ENCODE results near the gene IFIT1B.

DNA sequence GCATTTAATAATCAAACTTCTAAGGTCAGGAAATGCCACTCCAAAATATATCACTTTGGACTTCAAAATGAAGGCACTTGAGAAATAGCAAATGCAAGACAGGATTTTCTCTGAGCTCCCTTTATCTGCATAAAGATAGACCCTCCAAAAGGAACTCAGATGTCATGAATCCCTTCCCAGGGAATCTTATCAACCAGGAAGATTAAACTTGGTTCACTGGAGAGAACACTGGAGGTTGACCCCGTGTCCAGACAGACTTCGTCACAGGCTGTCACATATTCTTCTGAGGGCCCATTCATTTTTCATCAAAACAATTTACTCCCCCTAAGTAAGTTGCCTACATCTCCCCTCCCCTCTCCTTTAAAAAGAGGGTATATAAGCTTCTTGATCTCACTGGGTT is 28.9 kb upstream of the IFIT1B start:
- no peak for TF ChIP-seq NR3C1 (CRISPR knock-in tag; conservative IDR thresholded peaks at IDR 0.05; ENCODE audit: low read depth)
- no peak for TF ChIP-seq NR1H2 (CRISPR knock-in tag; IDR thresholded peaks at IDR 0.05)
- TF ChIP-seq, protein P1, sequence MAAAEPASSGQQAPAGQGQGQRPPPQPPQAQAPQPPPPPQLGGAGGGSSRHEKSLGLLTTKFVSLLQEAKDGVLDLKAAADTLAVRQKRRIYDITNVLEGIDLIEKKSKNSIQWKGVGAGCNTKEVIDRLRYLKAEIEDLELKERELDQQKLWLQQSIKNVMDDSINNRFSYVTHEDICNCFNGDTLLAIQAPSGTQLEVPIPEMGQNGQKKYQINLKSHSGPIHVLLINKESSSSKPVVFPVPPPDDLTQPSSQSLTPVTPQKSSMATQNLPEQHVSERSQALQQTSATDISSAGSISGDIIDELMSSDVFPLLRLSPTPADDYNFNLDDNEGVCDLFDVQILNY (CRISPR knock-in tag; IDR thresholded peaks at IDR 0.05), result no peak
- TF ChIP-seq, protein P2, sequence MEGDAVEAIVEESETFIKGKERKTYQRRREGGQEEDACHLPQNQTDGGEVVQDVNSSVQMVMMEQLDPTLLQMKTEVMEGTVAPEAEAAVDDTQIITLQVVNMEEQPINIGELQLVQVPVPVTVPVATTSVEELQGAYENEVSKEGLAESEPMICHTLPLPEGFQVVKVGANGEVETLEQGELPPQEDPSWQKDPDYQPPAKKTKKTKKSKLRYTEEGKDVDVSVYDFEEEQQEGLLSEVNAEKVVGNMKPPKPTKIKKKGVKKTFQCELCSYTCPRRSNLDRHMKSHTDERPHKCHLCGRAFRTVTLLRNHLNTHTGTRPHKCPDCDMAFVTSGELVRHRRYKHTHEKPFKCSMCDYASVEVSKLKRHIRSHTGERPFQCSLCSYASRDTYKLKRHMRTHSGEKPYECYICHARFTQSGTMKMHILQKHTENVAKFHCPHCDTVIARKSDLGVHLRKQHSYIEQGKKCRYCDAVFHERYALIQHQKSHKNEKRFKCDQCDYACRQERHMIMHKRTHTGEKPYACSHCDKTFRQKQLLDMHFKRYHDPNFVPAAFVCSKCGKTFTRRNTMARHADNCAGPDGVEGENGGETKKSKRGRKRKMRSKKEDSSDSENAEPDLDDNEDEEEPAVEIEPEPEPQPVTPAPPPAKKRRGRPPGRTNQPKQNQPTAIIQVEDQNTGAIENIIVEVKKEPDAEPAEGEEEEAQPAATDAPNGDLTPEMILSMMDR (IDR thresholded peaks at IDR 0.05), result no peak
- no peak for TF ChIP-seq NFATC4 (CRISPR knock-in tag; IDR thresholded peaks at IDR 0.05)
- TF ChIP-seq IRF2 (CRISPR knock-in tag; IDR thresholded peaks at IDR 0.05; ENCODE audit: borderline replicate concordance, low read depth), result no peak
- no peak for TF ChIP-seq CREB1 (CRISPR knock-in tag; IDR thresholded peaks at IDR 0.05)
- no peak for TF ChIP-seq ATF1 (CRISPR knock-in tag; IDR thresholded peaks at IDR 0.05)

Measured in WTC11 (cell line).